ENCODE results near the gene KRT81.
A peak's percentile ranks its signal among the peaks of the same experiment; 100 is the strongest.
"Not testable (repeated sequence)": the region's sequence is repeated elsewhere in the genome, so short reads cannot be mapped to it uniquely, and the experiment has no call there.

The KRT81 gene

GRCh38 chr12:52307836-52308805, 16.8 kb upstream of the KRT81 start:
- intact Hi-C loops (cut with DNase I; ENCODE audit: low total_unique reads): no loop called here
- DNase-seq: peak; percentile 55 to 88
- peak overlapping the region; percentile 25 to 56 for H3K27ac ChIP-seq
- peaks cover 0 to 20% (median 12%) of the 10 kb centered on the region in 4 donors for H3K4me1 ChIP-seq
- no peaks in the 10 kb centered on the region for H3K36me3 ChIP-seq
- H3K27me3 ChIP-seq: no peaks in the 10 kb centered on the region
- peak; percentile 38 to 54 for TF ChIP-seq CTCF (IDR thresholded peaks at IDR 0.05)
- no peaks in the 10 kb centered on the region for H3K9me3 ChIP-seq
- H3K4me3 ChIP-seq: peak overlapping the region; percentile 48 to 59

GRCh38 chr12:52306731-52307130, 15.4 kb upstream of the KRT81 start:
- Histone ChIP-seq H3K9me3 (no peaks in the 10 kb centered on the region), H3K4me3 (no peak overlapping the region), H3K36me3 (no peaks in the 10 kb centered on the region), H3K27me3 (no peaks in the 10 kb centered on the region), H3K4me1 (peaks cover 0 to 20% (median 12%) of the 10 kb centered on the region in 4 donors), H3K27ac (no peak overlapping the region)
- peak in 1 of 2 donors; percentile 33 for DNase-seq
- TF ChIP-seq CTCF (IDR thresholded peaks at IDR 0.05): no peak
- intact Hi-C loops (cut with DNase I; ENCODE audit: low total_unique reads): no loop called here

- peak in 1 of 2 donors; percentile 54 for DNase-seq
Observed at GRCh38 chr12:52305921-52306705, 14.8 kb upstream of the KRT81 start.

GRCh38 chr12:52304941-52305411, 13.6 kb upstream of the KRT81 start:
- intact Hi-C loops (cut with DNase I; ENCODE audit: low total_unique reads); H3K9me3 ChIP-seq; H3K27me3 ChIP-seq; DNase-seq; H3K36me3 ChIP-seq; H3K27ac ChIP-seq; H3K4me3 ChIP-seq: not testable (repeated sequence)
- H3K4me1 ChIP-seq: peaks cover 0 to 20% (median 12%) of the 10 kb centered on the region in 4 donors

More at GRCh38 chr12:52305921-52306705, 14.8 kb upstream of the KRT81 start:
- Histone ChIP-seq H3K36me3 (no peaks in the 10 kb centered on the region), H3K9me3 (no peaks in the 10 kb centered on the region), H3K27me3 (no peaks in the 10 kb centered on the region), H3K4me3 (no peak overlapping the region), H3K27ac (no peak overlapping the region), H3K4me1 (peaks cover 0 to 20% (median 12%) of the 10 kb centered on the region in 4 donors)
- intact Hi-C loops (cut with DNase I; ENCODE audit: low total_unique reads): no loop called here
- peak in 1 of 2 experiments; percentile 6 for TF ChIP-seq CTCF (IDR thresholded peaks at IDR 0.05)

- H3K9me3 ChIP-seq; H3K36me3 ChIP-seq; H3K27me3 ChIP-seq; DNase-seq; H3K27ac ChIP-seq; H3K4me3 ChIP-seq; intact Hi-C loops (cut with DNase I; ENCODE audit: low total_unique reads); H3K4me1 ChIP-seq: not testable (repeated sequence)
Observed at GRCh38 chr12:52302242-52302914, 11.0 kb upstream of the KRT81 start.

GRCh38 chr12:52301721-52302120, 10.4 kb upstream of the KRT81 start:
- DNase-seq; H3K27ac ChIP-seq; H3K4me1 ChIP-seq; intact Hi-C loops (cut with DNase I; ENCODE audit: low total_unique reads); H3K36me3 ChIP-seq; H3K27me3 ChIP-seq; H3K4me3 ChIP-seq; H3K9me3 ChIP-seq: not testable (repeated sequence)

All from tibial artery (tissue), 4 donors.